Panc1 (cell line): Measurements from ENCODE around the gene RUVBL1. TPM values are rescaled to one million over a fixed set of nuclear protein-coding genes. Genes with fewer than 3 reads are reported as not detected.

ENCODE experiments used
- ATAC-seq: fragments of 200-7000 bp; cut with Tn5 transposase; 2 replicates; pipeline ENCODE4 v1.9.1; 2020; ENCODE audit warnings: mild to moderate bottlenecking, moderate library complexity
- BruUV-seq: library from RNA; stranded (reverse); fragments of 400-500 nt; replicated peaks from 2 replicates; lab custom pipeline; 2021; lab: Mats Ljungman, UMichigan
- CTCF ChIA-PET: fragments of 300-600 bp; sonication (Branson Sonifier 250); formaldehyde crosslinking; loops from one replicate; lab custom pipeline; 2022; ENCODE audit warnings: antibody characterized with exemption; lab: Charles Lee
- POLR2A ChIA-PET: fragments of 300-600 bp; sonication (Branson Sonifier 250); formaldehyde crosslinking; loops from one replicate; lab custom pipeline; 2022; ENCODE audit warnings: antibody characterized with exemption; lab: Charles Lee
- DNase-seq: peaks from one replicate; pipeline ENCODE4 v3.0.0-alpha.2; 2010; ENCODE audit warnings: low read depth, low spot score
- H3K27ac ChIP-seq: 2 replicates; pipeline ENCODE4 v1.5.1; 2011; ENCODE audit warnings: mild to moderate bottlenecking, low read length, inconsistent platforms
- H3K27me3 ChIP-seq: fragments of 200-500 bp; sonication (Bioruptor generic); 2 replicates; pipeline ENCODE4 v1.6.0; 2014; ENCODE audit warnings: low read length, inconsistent platforms; ENCODE audit not compliant: control insufficient read depth, insufficient read depth
- H3K36me3 ChIP-seq: fragments of 200-500 bp; sonication (Bioruptor generic); 2 replicates; pipeline ENCODE4 v1.5.1; 2014; ENCODE audit warnings: inconsistent platforms, mild to moderate bottlenecking, low read length, moderate library complexity; ENCODE audit not compliant: control insufficient read depth, insufficient read depth
- H3K4me1 ChIP-seq: 2 replicates; pipeline ENCODE4 v1.5.1; 2011; ENCODE audit warnings: inconsistent platforms, mild to moderate bottlenecking, low read length, moderate library complexity; ENCODE audit not compliant: control insufficient read depth, insufficient read depth
- H3K4me3 ChIP-seq, 2 experiments: 2 replicates each; pipeline ENCODE4 v1.5.1; 2011 to 2012; ENCODE audit warnings: low read depth in 2 of 2, low read length in 2 of 2, mild to moderate bottlenecking in 2 of 2, inconsistent platforms in 1 of 2, moderate library complexity in 1 of 2
- H3K9me3 ChIP-seq: fragments of 200-500 bp; sonication (Bioruptor generic); 2 replicates; pipeline ENCODE4 v1.5.1; 2014; ENCODE audit warnings: low read depth, mild to moderate bottlenecking, inconsistent platforms, low read length, moderate library complexity; ENCODE audit not compliant: control insufficient read depth, insufficient read depth
- CTCF ChIP-seq: fragments of 450-650 bp; IDR thresholded peaks from 2 replicates; pipeline ENCODE4 v1.5.1; 2017; ENCODE audit warnings: mild to moderate bottlenecking
- POLR2AphosphoS5 ChIP-seq: IDR thresholded peaks from 2 replicates; pipeline ENCODE4 v1.6.1; 2012; ENCODE audit warnings: mild to moderate bottlenecking, low read depth, low read length, moderate library complexity
- REST ChIP-seq, 2 experiments: IDR thresholded peaks; 2 replicates each; pipeline ENCODE4 v1.6.1; 2011 to 2012; ENCODE audit warnings: low read depth in 2 of 2, control low read depth in 1 of 2, low read length in 1 of 2, mild to moderate bottlenecking in 1 of 2, moderate library complexity in 1 of 2; ENCODE audit not compliant: insufficient read depth in 1 of 2
- SIN3A ChIP-seq: IDR thresholded peaks from 2 replicates; pipeline ENCODE4 v1.6.1; 2012; ENCODE audit warnings: low read depth, mild to moderate bottlenecking, low read length, moderate library complexity, borderline replicate concordance; ENCODE audit not compliant: insufficient read depth
- TCF7L2 ChIP-seq: IDR thresholded peaks from 2 replicates; pipeline ENCODE4 v1.6.1; 2011; ENCODE audit warnings: mild to moderate bottlenecking, low read depth, low read length, inconsistent platforms
- in situ Hi-C: cut with HindIII; loops from 2 replicates; pipeline ENCODE4 v1.10.0; 2016; ENCODE audit warnings: low sequenced_read_pairs, low pct_unique_long_range_greater_than_20kb
- intact Hi-C: fragments of 100-400 bp; cut with micrococcal nuclease; formaldehyde crosslinking; loops from one replicate; pipeline ENCODE4 v1.10.0; 2022; ENCODE audit not compliant: unreplicated experiment
- total RNA-seq: library from RNA; stranded (reverse); gene quantifications from one replicate; pipeline ENCODE4 v1.2.1, GENCODE V29; 2021; ENCODE audit not compliant: unreplicated experiment

The RUVBL1 gene
- total RNA-seq, 1 experiment from 2014 or later: 122 TPM

DNA sequence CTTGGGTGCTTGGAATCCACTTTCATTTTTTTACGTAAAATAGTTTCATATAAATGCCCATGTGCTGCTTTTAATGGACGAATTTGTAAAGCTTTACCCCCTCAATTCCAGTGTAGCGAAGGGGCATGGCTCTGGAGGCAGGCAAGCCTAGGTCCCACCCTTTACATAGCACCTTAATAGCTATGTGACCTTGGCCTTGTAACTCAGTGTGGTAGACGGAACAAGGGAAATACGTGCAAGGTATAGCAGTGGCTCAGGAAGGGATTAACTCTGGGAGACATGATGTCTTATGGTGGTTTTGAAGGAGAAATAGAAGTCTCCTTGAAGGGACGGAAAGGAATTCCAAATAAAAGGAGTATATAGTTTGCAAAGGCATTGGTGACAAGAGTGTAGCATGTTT lies 70.0 kb downstream of the RUVBL1 start:
- Histone ChIP-seq H3K9me3 (no peaks in the 10 kb centered on the region), H3K27ac (peak overlapping the region; percentile 98), H3K27me3 (no peaks in the 10 kb centered on the region), H3K4me1 (peaks cover 21% of the 10 kb centered on the region), H3K36me3 (peaks cover 35% of the 10 kb centered on the region), H3K4me3 (peak overlapping the region; percentile 97 to 99)
- intact Hi-C loops (no loop called here), in situ Hi-C loops (no loop called here)
- DNase-seq (no peak), ATAC-seq (no peak)
- POLR2A ChIA-PET: no interaction called here
- TSS peak; percentile 82 for BruUV-seq
- TF ChIP-seq REST (IDR thresholded peaks at IDR 0.05; ENCODE audit: insufficient read depth in 1 of 2, low read depth in 2 of 2, low read length in 1 of 2): no peak
- TF ChIP-seq SIN3A: no peak
- no peak for TF ChIP-seq POLR2AphosphoS5
- TF ChIP-seq CTCF: no peak
- TF ChIP-seq TCF7L2: no peak
- CTCF ChIA-PET: no interaction called here

- no peak for DNase-seq
- ChIA-PET CTCF (no interaction called here), POLR2A (no interaction called here)
- Histone ChIP-seq H3K4me3 (peak overlapping the region; percentile 97 to 99), H3K27ac (peak overlapping the region; percentile 98), H3K4me1 (peaks cover 21% of the 10 kb centered on the region), H3K27me3 (peaks cover 4% of the 10 kb centered on the region), H3K9me3 (no peaks in the 10 kb centered on the region), H3K36me3 (peaks cover 31% of the 10 kb centered on the region)
- no peak for ATAC-seq
- no TSS peak for BruUV-seq
- TF ChIP-seq CTCF (no peak), SIN3A (no peak), TCF7L2 (no peak), POLR2AphosphoS5 (no peak), REST (IDR thresholded peaks at IDR 0.05; ENCODE audit: insufficient read depth in 1 of 2, low read depth in 2 of 2, low read length in 1 of 2) (no peak)
- in situ Hi-C loops (no loop called here), intact Hi-C loops (no loop called here)
Observed at GRCh38 chr3:128052595-128053351, 70.8 kb downstream of the RUVBL1 start.
